IMR-90 (cell line): ENCODE results near the gene FABP2. TPM values are rescaled to one million over a fixed set of nuclear protein-coding genes. Genes with fewer than 3 reads are reported as not detected.
"Not testable (repeated sequence)": the region's sequence is repeated elsewhere in the genome, so short reads cannot be mapped to it uniquely, and the experiment has no call there.

Source experiments
- ATAC-seq: fragments of 200-7000 bp; cut with Tn5 transposase; 2 replicates; pipeline ENCODE4 v1.9.1; 2020; ENCODE audit warnings: low read depth, mild to moderate bottlenecking, moderate library complexity
- BruUV-seq: library from RNA; stranded (reverse); fragments of 400-500 nt; replicated peaks from 2 replicates; lab custom pipeline; 2021; lab: Mats Ljungman, UMichigan
- CTCF ChIA-PET: fragments of 300-600 bp; formaldehyde crosslinking; extraction: SDS; loops from one replicate; lab custom pipeline; 2021; ENCODE audit warnings: antibody characterized with exemption; lab: Yijun Ruan, JAX
- POLR2A ChIA-PET: fragments of 300-600 bp; sonication (Branson Sonifier 250); formaldehyde crosslinking; loops from one replicate; lab custom pipeline; 2022; ENCODE audit warnings: antibody characterized with exemption; ENCODE audit not compliant: unreplicated experiment; lab: Charles Lee
- DNase-seq: peaks from one replicate; pipeline ENCODE4 v3.0.0; 2013
- H2AFZ ChIP-seq: replicated peaks from 2 replicates; pipeline ENCODE3; 2013; ENCODE audit warnings: low read length, mild to moderate bottlenecking; ENCODE audit not compliant: poor library complexity
- H2AK5ac ChIP-seq: 2 replicates; pipeline ENCODE4 v1.6.1; 2013; ENCODE audit warnings: low read depth, low read length, inconsistent platforms
- H2AK9ac ChIP-seq: replicated peaks from 2 replicates; pipeline ENCODE3; 2013; ENCODE audit warnings: mild to moderate bottlenecking, low read depth, low read length, moderate library complexity; ENCODE audit not compliant: poor library complexity
- H2BK120ac ChIP-seq: 2 replicates; pipeline ENCODE4 v1.6.1; 2013; ENCODE audit warnings: low read depth, low read length, inconsistent platforms
- H2BK15ac ChIP-seq: 3 replicates; pipeline ENCODE4 v1.6.1; 2013; ENCODE audit warnings: low read depth, low read length, inconsistent platforms
- H2BK20ac ChIP-seq: 2 replicates; pipeline ENCODE4 v1.6.1; 2013; ENCODE audit warnings: low read depth, mild to moderate bottlenecking, inconsistent platforms, low read length, moderate library complexity
- H2BK5ac ChIP-seq: 2 replicates; pipeline ENCODE4 v1.6.1; 2013; ENCODE audit warnings: mild to moderate bottlenecking, low read depth, low read length, inconsistent platforms; ENCODE audit not compliant: poor library complexity, severe bottlenecking
- H3K14ac ChIP-seq: replicated peaks from 2 replicates; pipeline ENCODE4 v1.6.1; 2013; ENCODE audit warnings: low read depth, low read length, inconsistent platforms
- H3K18ac ChIP-seq: 2 replicates; pipeline ENCODE4 v1.6.1; 2013; ENCODE audit warnings: low read depth, low read length, control low read depth
- H3K23ac ChIP-seq: 2 replicates; pipeline ENCODE4 v1.6.1; 2013; ENCODE audit warnings: low read depth, low read length, inconsistent platforms
- H3K27ac ChIP-seq: 2 replicates; pipeline ENCODE4 v1.5.1; 2013; ENCODE audit warnings: mild to moderate bottlenecking, control low read depth, low read length; ENCODE audit not compliant: insufficient read depth
- H3K27me3 ChIP-seq: 2 replicates; pipeline ENCODE4 v1.6.1; 2013; ENCODE audit warnings: low read length; ENCODE audit not compliant: control insufficient read depth, insufficient read depth
- H3K36me3 ChIP-seq: 2 replicates; pipeline ENCODE4 v1.6.1; 2013; ENCODE audit warnings: low read length, mixed read lengths; ENCODE audit not compliant: control insufficient read depth, insufficient read depth
- H3K4ac ChIP-seq: 2 replicates; pipeline ENCODE4 v1.6.1; 2013; ENCODE audit warnings: low read depth, low read length, inconsistent platforms
- H3K4me1 ChIP-seq: 2 replicates; pipeline ENCODE4 v1.6.1; 2013; ENCODE audit warnings: low read length, mixed read lengths; ENCODE audit not compliant: control insufficient read depth, insufficient read depth
- H3K4me2 ChIP-seq: 2 replicates; pipeline ENCODE4 v1.6.1; 2013; ENCODE audit warnings: low read depth, mild to moderate bottlenecking, control low read depth, low read length, moderate library complexity
- H3K4me3 ChIP-seq: 2 replicates; pipeline ENCODE4 v1.5.1; 2013; ENCODE audit warnings: low read depth, mild to moderate bottlenecking, control low read depth, low read length, moderate library complexity; ENCODE audit not compliant: insufficient read depth
- H3K56ac ChIP-seq: 2 replicates; pipeline ENCODE4 v1.6.1; 2013; ENCODE audit warnings: low read length, inconsistent platforms; ENCODE audit not compliant: insufficient read depth; ENCODE audit errors: extremely low read depth
- H3K79me1 ChIP-seq, 2 experiments: 2 replicates each; pipeline ENCODE4 v1.6.1; 2013; ENCODE audit warnings: low read length in 2 of 2, inconsistent platforms in 1 of 2, low read depth in 1 of 2
- H3K9ac ChIP-seq: 2 replicates; pipeline ENCODE4 v1.6.1; 2013; ENCODE audit warnings: low read depth, low read length, control low read depth
- H3K9me1 ChIP-seq: 2 replicates; pipeline ENCODE4 v1.6.1; 2013; ENCODE audit warnings: low read length, inconsistent platforms; ENCODE audit not compliant: insufficient read depth
- H3K9me3 ChIP-seq: 2 replicates; pipeline ENCODE4 v1.6.1; 2013; ENCODE audit warnings: low read length; ENCODE audit not compliant: control insufficient read depth, insufficient read depth
- H4K20me1 ChIP-seq: 2 replicates; pipeline ENCODE4 v1.6.1; 2013; ENCODE audit warnings: low read length, inconsistent platforms; ENCODE audit not compliant: insufficient read depth
- H4K5ac ChIP-seq: 2 replicates; pipeline ENCODE4 v1.6.1; 2013; ENCODE audit warnings: mild to moderate bottlenecking, low read depth, low read length, control low read depth
- H4K8ac ChIP-seq, 2 experiments: 2 replicates each; pipeline ENCODE4 v1.6.1; 2013; ENCODE audit warnings: low read depth in 2 of 2, low read length in 2 of 2, control low read depth in 1 of 2, inconsistent platforms in 1 of 2
- H4K91ac ChIP-seq: 2 replicates; pipeline ENCODE4 v1.6.1; 2013; ENCODE audit warnings: low read depth, low read length, inconsistent platforms; ENCODE audit not compliant: insufficient read depth
- RAD21 ChIP-seq: IDR thresholded peaks from 2 replicates; pipeline ENCODE4 v1.6.1; 2012; ENCODE audit warnings: low read length, improper control_type of control experiment
- RFX5 ChIP-seq: IDR thresholded peaks from 2 replicates; pipeline ENCODE4 v1.8.0; 2012; ENCODE audit warnings: low read depth, mild to moderate bottlenecking, low read length, moderate library complexity
- WGBS, 2 experiments: methylation state at CpG; one replicate each; pipeline versions ENCODE4 v1.1.5 to v1.1.7; 2013; ENCODE audit warnings: missing lambda C conversion rate in 2 of 2; ENCODE audit not compliant: insufficient read length in 1 of 2; ENCODE audit errors: extremely low coverage in 2 of 2; 5-methylcytosine and 5-hydroxymethylcytosine counted together
- dilution Hi-C: fragments of 300-500 bp; cut with HindIII; formaldehyde crosslinking; loops from one replicate; pipeline ENCODE4 v1.14.3; 2018; ENCODE audit warnings: low sequenced_read_pairs; ENCODE audit not compliant: unreplicated experiment
- in situ Hi-C: fragments of 300-500 bp; cut with MboI; formaldehyde crosslinking; loops from 3 replicates; pipeline ENCODE4 v1.14.3; 2019; ENCODE audit warnings: low sequenced_read_pairs, inconsistent platforms, mixed read lengths
- intact Hi-C: fragments of 100-400 bp; cut with micrococcal nuclease; formaldehyde crosslinking; loops from 2 replicates; pipeline ENCODE4 v1.10.0; 2022
- polyA plus RNA-seq, 3 experiments: library from polyadenylated mRNA; depleted of rRNA; stranded (reverse); fragments of >200 nt; gene quantifications; 2 replicates each; pipeline ENCODE4 v1.2.3, GENCODE V29; 2012; ENCODE audit warnings: low replicate concordance in 1 of 3
- total RNA-seq: library from RNA; depleted of rRNA; stranded (reverse); fragments of >200 nt; gene quantifications from 2 replicates; pipeline ENCODE4 v1.2.3, GENCODE V29; 2012

The FABP2 gene
- total and polyA plus RNA-seq, 2 of the 4 experiments (the other 2 are of a cell fraction) = not detected

- no peak overlapping the region for H2AK5ac ChIP-seq
- H3K9me1 ChIP-seq = no peaks in the 10 kb centered on the region
- dilution Hi-C loops (no loop called here), in situ Hi-C loops (loop anchor here (5.0 kb wide), 1 partner anchor 239 kb away; no protein-coding TSS in a partner anchor), intact Hi-C loops (no loop called here)
- no peak overlapping the region for H3K4ac ChIP-seq
- H2BK20ac ChIP-seq = no peak overlapping the region
- no peak overlapping the region for H2BK5ac ChIP-seq
- TF ChIP-seq RFX5 (no peak), RAD21 (no peak)
- no TSS peak for BruUV-seq
- H2BK15ac ChIP-seq = no peak overlapping the region; the same call in 2 of the 3 replicates
- no peak for DNase-seq
- no peak overlapping the region for H3K4me3 ChIP-seq
- ChIA-PET CTCF (no interaction called here), POLR2A (no interaction called here)
- no peak overlapping the region for H2AK9ac ChIP-seq
- peaks cover 3 to 11% of the 10 kb centered on the region in 2 experiments; a peak in 2 of 4 replicates for H3K79me1 ChIP-seq
- no peaks in the 10 kb centered on the region for H3K4me1 ChIP-seq
- H4K91ac ChIP-seq = no peak overlapping the region
- H3K9me3 ChIP-seq = no peaks in the 10 kb centered on the region
- no peaks in the 10 kb centered on the region; the same call in 1 of the 2 replicates for H3K36me3 ChIP-seq
- no peak overlapping the region for H3K4me2 ChIP-seq
- no peak overlapping the region for H3K14ac ChIP-seq
- H3K27ac ChIP-seq = no peak overlapping the region
- no peak overlapping the region for H2BK120ac ChIP-seq
- no peak overlapping the region for H4K5ac ChIP-seq
- no peak overlapping the region for H3K18ac ChIP-seq
- H4K8ac ChIP-seq = no peak overlapping the region
- no peak for ATAC-seq
- no peak overlapping the region for H3K9ac ChIP-seq
- WGBS, 2 experiments = 60% methylated on average over 1 of the region's 2 CpGs; no CpG with 5 or more reads in 1 of the 2 experiments
- no peaks in the 10 kb centered on the region for H4K20me1 ChIP-seq
- H3K56ac ChIP-seq = no peak overlapping the region
- H3K27me3 ChIP-seq = no peaks in the 10 kb centered on the region
- no peak overlapping the region for H2AFZ ChIP-seq
- no peak overlapping the region for H3K23ac ChIP-seq
Measured at GRCh38 chr4:119281393-119281792, 40.5 kb downstream of the FABP2 start.

GRCh38 chr4:119279945-119280344 is 42.0 kb downstream of the FABP2 start:
- H3K27me3 ChIP-seq, H3K14ac ChIP-seq, CTCF ChIA-PET, H3K9ac ChIP-seq, H3K27ac ChIP-seq, H4K8ac ChIP-seq, H3K4me1 ChIP-seq, POLR2A ChIA-PET, H3K4me3 ChIP-seq, H2BK5ac ChIP-seq, DNase-seq, H2BK15ac ChIP-seq, H3K4ac ChIP-seq, dilution Hi-C loops, H2AK5ac ChIP-seq, H3K4me2 ChIP-seq, H3K36me3 ChIP-seq, H3K56ac ChIP-seq, H4K91ac ChIP-seq, H2BK120ac ChIP-seq, BruUV-seq, H3K23ac ChIP-seq, intact Hi-C loops, H3K9me1 ChIP-seq, H2AFZ ChIP-seq, H2AK9ac ChIP-seq, H3K9me3 ChIP-seq, H4K5ac ChIP-seq, H3K18ac ChIP-seq, H2BK20ac ChIP-seq, ATAC-seq, H4K20me1 ChIP-seq: not testable (repeated sequence)
- H3K79me1 ChIP-seq = peaks cover 3 to 11% of the 10 kb centered on the region in 2 experiments; a peak in 2 of 4 replicates
- in situ Hi-C loops = loop anchor here (5.0 kb wide), 1 partner anchor 238 kb away; no protein-coding TSS in a partner anchor
- no CpG with 5 or more reads among the region's 12 CpGs for WGBS, 2 experiments
